Measurements from ENCODE around the gene GCLC.

GCLC gene

DNA sequence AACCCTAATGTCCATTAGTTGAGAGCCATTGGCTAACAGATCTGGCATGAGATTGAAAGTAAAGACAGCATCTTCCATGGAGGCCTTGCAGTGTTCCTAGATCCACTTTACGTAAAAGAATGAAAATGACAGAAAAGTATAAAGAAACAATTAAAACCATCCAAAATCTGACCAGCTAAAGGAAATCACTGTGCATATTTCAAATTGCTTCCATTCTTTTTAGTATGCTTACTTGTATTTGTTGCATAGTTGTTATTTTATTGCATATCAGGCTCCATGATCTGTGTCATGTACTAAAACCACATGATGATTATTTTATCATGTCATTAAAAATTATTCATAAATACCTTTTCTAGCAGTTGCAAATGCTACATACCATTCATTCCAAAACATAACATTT is 67.9 kb downstream of the GCLC start:
- no peak for DNase-seq (ENCODE audit: low spot score)
- TF ChIP-seq, protein P1, sequence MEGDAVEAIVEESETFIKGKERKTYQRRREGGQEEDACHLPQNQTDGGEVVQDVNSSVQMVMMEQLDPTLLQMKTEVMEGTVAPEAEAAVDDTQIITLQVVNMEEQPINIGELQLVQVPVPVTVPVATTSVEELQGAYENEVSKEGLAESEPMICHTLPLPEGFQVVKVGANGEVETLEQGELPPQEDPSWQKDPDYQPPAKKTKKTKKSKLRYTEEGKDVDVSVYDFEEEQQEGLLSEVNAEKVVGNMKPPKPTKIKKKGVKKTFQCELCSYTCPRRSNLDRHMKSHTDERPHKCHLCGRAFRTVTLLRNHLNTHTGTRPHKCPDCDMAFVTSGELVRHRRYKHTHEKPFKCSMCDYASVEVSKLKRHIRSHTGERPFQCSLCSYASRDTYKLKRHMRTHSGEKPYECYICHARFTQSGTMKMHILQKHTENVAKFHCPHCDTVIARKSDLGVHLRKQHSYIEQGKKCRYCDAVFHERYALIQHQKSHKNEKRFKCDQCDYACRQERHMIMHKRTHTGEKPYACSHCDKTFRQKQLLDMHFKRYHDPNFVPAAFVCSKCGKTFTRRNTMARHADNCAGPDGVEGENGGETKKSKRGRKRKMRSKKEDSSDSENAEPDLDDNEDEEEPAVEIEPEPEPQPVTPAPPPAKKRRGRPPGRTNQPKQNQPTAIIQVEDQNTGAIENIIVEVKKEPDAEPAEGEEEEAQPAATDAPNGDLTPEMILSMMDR (IDR thresholded peaks at IDR 0.05; ENCODE audit: extremely low read depth, insufficient read depth, missing control alignments), result no peak
- in situ Hi-C loops (cut with MboI; ENCODE audit: low pct_unique_long_range_greater_than_20kb, low sequenced_read_pairs, unreplicated experiment), result loop anchor here (10.0 kb wide), 1 partner anchor 302 kb away; no protein-coding TSS in a partner anchor

DNA sequence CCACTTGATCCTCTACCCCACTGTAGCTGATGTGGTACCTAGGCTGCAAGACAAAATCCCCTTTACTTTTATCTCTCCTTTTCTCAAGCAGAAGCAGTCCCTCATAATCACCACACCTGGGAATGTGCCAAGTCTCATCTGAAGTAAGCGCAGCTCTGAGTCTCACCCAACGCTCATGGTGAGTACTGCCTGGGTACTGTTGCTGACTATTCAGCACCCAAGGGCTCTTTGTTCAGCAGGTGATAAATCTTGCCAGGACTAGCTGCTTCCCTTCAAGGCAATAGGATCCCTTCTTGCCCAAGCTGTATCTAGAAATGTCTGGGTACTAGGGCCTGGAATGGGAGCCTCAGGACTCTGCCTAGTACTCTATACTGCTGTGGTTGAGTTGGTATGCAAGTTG is 70.9 kb downstream of the GCLC start:
- TF ChIP-seq, protein P1 (IDR thresholded peaks at IDR 0.05; ENCODE audit: extremely low read depth, insufficient read depth, missing control alignments), result no peak
- in situ Hi-C loops (cut with MboI; ENCODE audit: low pct_unique_long_range_greater_than_20kb, low sequenced_read_pairs, unreplicated experiment), result loop anchor here (10.0 kb wide), 1 partner anchor 299 kb away; no protein-coding TSS in a partner anchor
- no peak for DNase-seq (ENCODE audit: low spot score)

DNA sequence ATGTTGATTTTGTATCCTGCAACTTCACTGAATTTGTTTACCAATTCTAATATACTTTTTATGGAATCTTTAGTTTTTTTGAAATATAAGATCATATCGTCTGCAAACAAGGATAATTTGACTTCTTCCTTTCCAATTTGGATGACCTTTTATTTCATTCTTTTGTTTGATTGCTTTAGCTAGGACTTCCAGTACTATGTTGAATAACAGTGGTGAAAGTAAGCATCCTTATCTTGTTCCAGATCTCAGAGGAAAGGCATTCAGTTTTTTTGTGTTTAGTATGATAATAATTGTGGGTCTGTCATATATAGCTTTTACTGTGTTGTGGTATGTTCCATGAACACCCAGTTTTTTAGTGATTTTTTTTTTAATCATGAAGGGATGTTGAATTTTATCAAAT is 75.7 kb downstream of the GCLC start:
- TF ChIP-seq, protein P1 (IDR thresholded peaks at IDR 0.05; ENCODE audit: extremely low read depth, insufficient read depth, missing control alignments), result no peak
- in situ Hi-C loops (cut with MboI; ENCODE audit: low pct_unique_long_range_greater_than_20kb, low sequenced_read_pairs, unreplicated experiment), result no loop called here

DNA sequence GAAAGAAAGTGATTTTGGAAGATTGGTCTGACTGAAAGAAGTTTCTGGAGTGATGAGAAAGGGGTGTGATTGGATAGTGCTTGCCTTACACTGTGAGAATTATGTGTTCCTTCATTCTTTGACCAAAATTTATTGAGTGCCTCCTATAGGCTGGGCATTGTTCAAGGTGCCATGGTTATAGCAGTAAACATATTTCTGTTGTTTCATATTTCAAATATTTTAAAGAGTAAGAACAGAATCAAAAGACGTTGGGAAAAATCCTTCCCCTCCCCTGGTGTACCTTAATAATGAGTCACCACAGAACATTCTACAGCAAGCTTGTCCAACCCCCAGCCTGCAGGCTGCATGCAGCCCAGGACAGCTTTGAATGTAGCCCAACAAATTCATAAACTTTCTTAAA is 78.6 kb downstream of the GCLC start:
- in situ Hi-C loops (cut with MboI; ENCODE audit: low pct_unique_long_range_greater_than_20kb, low sequenced_read_pairs, unreplicated experiment), result no loop called here
- DNase-seq (ENCODE audit: low spot score), result no peak
- TF ChIP-seq, protein P1 (IDR thresholded peaks at IDR 0.05; ENCODE audit: extremely low read depth, insufficient read depth, missing control alignments), result no peak

More for the DNA sequence above, 75.7 kb downstream of the GCLC start:
- no peak for DNase-seq (ENCODE audit: low spot score)

DNA sequence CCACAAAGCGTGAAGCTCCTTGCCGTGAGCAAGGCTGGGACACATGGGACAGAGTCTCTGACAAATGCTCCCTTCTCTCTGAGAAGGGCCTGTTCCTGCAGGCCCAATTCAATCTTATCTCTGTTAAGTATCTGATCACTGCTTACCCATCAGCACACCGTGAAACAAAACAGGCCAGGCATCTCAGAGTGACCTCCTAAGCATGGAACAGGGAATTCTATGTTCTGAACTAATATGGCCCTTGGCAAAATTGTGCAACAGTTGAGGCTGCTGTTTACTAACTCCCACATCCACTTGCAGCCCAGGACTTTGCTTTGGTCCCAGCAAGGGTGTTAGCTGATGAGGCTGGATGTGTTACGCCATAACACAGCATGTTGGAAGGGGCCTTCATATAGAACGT is 79.2 kb downstream of the GCLC start:
- TF ChIP-seq, protein P1 (IDR thresholded peaks at IDR 0.05; ENCODE audit: extremely low read depth, insufficient read depth, missing control alignments), result no peak
- in situ Hi-C loops (cut with MboI; ENCODE audit: low pct_unique_long_range_greater_than_20kb, low sequenced_read_pairs, unreplicated experiment), result no loop called here
- DNase-seq (ENCODE audit: low spot score), result no peak

DNA sequence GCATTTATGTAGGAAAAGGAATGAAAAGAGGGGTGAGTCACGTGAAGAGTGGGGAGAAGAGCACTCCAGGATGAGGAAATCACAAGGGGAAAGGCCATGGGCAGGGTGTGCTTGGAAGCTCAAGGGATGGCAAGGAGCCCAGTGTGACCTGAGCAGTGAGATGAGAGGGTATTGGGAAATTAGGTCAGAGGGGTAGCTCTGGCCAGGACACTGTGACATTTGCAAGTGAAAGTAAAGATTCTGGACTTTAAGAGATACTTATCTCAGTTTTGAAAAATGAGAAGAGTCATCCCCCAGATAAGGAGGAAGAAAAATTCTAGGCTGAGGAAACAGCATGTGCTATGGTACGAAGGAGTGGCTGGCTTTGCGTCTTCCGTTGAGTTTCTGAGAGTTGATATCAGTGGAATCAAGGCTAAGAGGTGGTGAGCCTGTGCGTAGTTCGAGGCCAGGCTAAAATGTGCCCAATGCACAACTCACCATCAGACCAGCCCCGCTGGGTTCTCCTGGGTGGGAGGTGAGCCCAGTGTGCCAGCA is 79.9 kb downstream of the GCLC start:
- no peak for DNase-seq (ENCODE audit: low spot score)
- TF ChIP-seq, protein P1 (IDR thresholded peaks at IDR 0.05; ENCODE audit: extremely low read depth, insufficient read depth, missing control alignments), result no peak
- in situ Hi-C loops (cut with MboI; ENCODE audit: low pct_unique_long_range_greater_than_20kb, low sequenced_read_pairs, unreplicated experiment), result no loop called here

Data from GM13977 (cell line).